NCI-H226 (cell line): ENCODE data around the gene TPRX2.
A peak's percentile ranks its signal among the peaks of the same experiment; 100 is the strongest.
"Not testable (repeated sequence)": the region's sequence is repeated elsewhere in the genome, so short reads cannot be mapped to it uniquely, and the experiment has no call there.

Experiments
- DNase-seq: peaks from one replicate; pipeline ENCODE4 v3.0.0-alpha.2; 2015

Gene TPRX2

GRCh38 chr19:47858646-47859285 lies at the start of gene TPRX2:
TPRX2 (plus strand) TSS chr19:47859235; CDS start chr19:47859247, 12 bp downstream.
- DNase-seq, result not testable (repeated sequence)

GRCh38 chr19:47813304-47813994 lies 45.6 kb upstream of the TPRX2 start:
- peak; percentile 34 for DNase-seq

- no peak for DNase-seq
Measured at GRCh38 chr19:47813995-47814328, 45.1 kb upstream of the TPRX2 start.

- not testable (repeated sequence) for DNase-seq
Measured at GRCh38 chr19:47816270-47816669, 42.8 kb upstream of the TPRX2 start.

- not testable (repeated sequence) for DNase-seq
Measured at GRCh38 chr19:47818221-47818620, 40.8 kb upstream of the TPRX2 start.

- no peak for DNase-seq
Measured at GRCh38 chr19:47819858-47820257, 39.2 kb upstream of the TPRX2 start.

- DNase-seq, result no peak
Measured at GRCh38 chr19:47820410-47820809, 38.6 kb upstream of the TPRX2 start.

GRCh38 chr19:47821460-47822020 lies 37.5 kb upstream of the TPRX2 start, which contains the start of gene CRX:
CRX (plus strand) TSS chr19:47821937; CDS start chr19:47834444, 12,507 bp downstream.
- no peak for DNase-seq

GRCh38 chr19:47824396-47824795 lies 34.6 kb upstream of the TPRX2 start:
- DNase-seq, result no peak

GRCh38 chr19:47826800-47827199 lies 32.2 kb upstream of the TPRX2 start:
- DNase-seq, result no peak

GRCh38 chr19:47832723-47833122 lies 26.3 kb upstream of the TPRX2 start:
- DNase-seq, result no peak

- DNase-seq, result no peak
Measured at GRCh38 chr19:47836038-47836437, 23.0 kb upstream of the TPRX2 start.

GRCh38 chr19:47839411-47839810 lies 19.6 kb upstream of the TPRX2 start:
- no peak for DNase-seq

- no peak for DNase-seq
Measured at GRCh38 chr19:47839913-47840312, 19.1 kb upstream of the TPRX2 start.

GRCh38 chr19:47842941-47843340 lies 16.1 kb upstream of the TPRX2 start:
- DNase-seq, result no peak

GRCh38 chr19:47848425-47848822 lies 10.6 kb upstream of the TPRX2 start:
- DNase-seq, result no peak

- no peak for DNase-seq
Measured at GRCh38 chr19:47848823-47849473, 10.1 kb upstream of the TPRX2 start.

- no peak for DNase-seq
Measured at GRCh38 chr19:47853003-47853402, 6.0 kb upstream of the TPRX2 start.

- no peak for DNase-seq
Measured at GRCh38 chr19:47854459-47854858, 4.6 kb upstream of the TPRX2 start.

- DNase-seq, result not testable (repeated sequence)
Measured at GRCh38 chr19:47858231-47858630, 804 bp upstream of the TPRX2 start.

- not testable (repeated sequence) for DNase-seq
Measured at GRCh38 chr19:47859838-47860237, 803 bp downstream of the TPRX2 start.

- DNase-seq, result no peak
Measured at GRCh38 chr19:47860602-47861297, 1.7 kb downstream of the TPRX2 start.

- DNase-seq, result no peak
Measured at GRCh38 chr19:47861630-47862029, 2.6 kb downstream of the TPRX2 start.
